ENCODE measurements around the gene COL6A1.

COL6A1 gene, protein sequence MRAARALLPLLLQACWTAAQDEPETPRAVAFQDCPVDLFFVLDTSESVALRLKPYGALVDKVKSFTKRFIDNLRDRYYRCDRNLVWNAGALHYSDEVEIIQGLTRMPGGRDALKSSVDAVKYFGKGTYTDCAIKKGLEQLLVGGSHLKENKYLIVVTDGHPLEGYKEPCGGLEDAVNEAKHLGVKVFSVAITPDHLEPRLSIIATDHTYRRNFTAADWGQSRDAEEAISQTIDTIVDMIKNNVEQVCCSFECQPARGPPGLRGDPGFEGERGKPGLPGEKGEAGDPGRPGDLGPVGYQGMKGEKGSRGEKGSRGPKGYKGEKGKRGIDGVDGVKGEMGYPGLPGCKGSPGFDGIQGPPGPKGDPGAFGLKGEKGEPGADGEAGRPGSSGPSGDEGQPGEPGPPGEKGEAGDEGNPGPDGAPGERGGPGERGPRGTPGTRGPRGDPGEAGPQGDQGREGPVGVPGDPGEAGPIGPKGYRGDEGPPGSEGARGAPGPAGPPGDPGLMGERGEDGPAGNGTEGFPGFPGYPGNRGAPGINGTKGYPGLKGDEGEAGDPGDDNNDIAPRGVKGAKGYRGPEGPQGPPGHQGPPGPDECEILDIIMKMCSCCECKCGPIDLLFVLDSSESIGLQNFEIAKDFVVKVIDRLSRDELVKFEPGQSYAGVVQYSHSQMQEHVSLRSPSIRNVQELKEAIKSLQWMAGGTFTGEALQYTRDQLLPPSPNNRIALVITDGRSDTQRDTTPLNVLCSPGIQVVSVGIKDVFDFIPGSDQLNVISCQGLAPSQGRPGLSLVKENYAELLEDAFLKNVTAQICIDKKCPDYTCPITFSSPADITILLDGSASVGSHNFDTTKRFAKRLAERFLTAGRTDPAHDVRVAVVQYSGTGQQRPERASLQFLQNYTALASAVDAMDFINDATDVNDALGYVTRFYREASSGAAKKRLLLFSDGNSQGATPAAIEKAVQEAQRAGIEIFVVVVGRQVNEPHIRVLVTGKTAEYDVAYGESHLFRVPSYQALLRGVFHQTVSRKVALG

GRCh38 chr21:45981151-45982091, at the start of gene COL6A1:
Gene COL6A1, plus strand, starts transcription at chr21:45981770. Its CDS starts 81 bp downstream, at chr21:45981851.
- peak; percentile 32 to 43 for DNase-seq (ENCODE audit: extremely low read depth in 1 of 2, low read depth in 1 of 2)

GRCh38 chr21:45932922-45933502, 48.6 kb upstream of the COL6A1 start:
- DNase-seq (ENCODE audit: extremely low read depth in 1 of 2, low read depth in 1 of 2) = no peak

DNA sequence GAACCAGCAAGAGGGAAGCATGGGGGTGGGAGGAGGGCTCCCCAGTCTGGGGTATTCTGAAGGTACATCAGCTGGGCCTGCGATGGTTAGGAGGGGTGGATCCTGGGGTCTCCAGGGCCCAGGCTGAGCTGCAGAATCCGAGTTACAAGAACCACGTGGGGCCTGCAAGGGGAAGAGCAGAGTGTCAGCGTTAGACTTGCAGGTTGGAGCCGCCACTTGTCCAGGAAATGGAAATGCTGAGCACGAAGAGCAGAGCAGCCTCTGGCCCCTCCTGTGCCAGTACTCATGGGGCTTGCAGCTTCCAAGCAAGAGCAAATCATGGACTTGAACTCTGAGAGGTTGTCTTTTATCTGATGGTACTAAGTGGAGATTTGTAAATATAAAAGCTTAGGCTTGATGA, 47.5 kb upstream of the COL6A1 start:
- DNase-seq (ENCODE audit: extremely low read depth in 1 of 2, low read depth in 1 of 2) = no peak

DNA sequence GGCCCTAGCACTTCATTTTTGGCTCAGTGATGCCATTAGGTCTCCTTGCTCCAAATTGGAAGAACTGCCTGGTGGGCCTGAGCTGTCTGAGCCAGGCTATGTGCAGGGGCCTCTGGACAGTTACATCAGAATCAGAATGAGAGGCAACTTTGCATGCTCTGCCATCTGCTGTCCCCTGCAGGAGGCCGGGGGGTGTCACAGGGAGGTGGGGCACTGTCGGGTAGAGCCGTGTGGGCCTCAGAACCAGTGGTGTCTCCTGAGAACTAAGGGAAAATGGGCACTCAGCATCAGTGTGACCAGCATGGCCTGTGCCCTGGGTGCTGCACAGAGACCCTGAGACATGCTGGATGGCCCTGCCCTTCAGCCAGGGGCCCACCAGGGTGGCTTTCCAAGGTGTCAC, 47.0 kb upstream of the COL6A1 start:
- DNase-seq (ENCODE audit: extremely low read depth in 1 of 2, low read depth in 1 of 2) = no peak

DNA sequence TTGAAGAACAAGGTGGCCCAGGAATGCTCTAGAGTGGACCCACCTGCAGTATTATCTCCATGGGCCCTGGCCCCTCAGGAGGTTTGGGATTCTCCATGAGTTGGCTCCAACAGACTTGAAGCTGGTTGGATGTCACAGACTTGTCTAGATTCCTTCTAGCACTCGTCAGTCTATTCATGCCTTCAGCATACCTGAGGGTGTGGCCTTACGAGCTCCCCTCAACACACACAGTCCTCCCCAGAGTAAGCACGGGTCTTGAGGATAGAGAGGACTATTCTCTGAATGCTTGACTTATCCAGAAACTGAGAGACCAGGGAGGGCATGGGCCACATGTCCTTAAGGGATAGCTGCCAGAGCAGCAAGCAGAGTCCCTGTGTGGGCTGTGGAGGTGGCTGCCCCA, 45.9 kb upstream of the COL6A1 start:
- no peak for DNase-seq (ENCODE audit: extremely low read depth in 1 of 2, low read depth in 1 of 2)

- no peak for DNase-seq (ENCODE audit: extremely low read depth in 1 of 2, low read depth in 1 of 2)
Measured at GRCh38 chr21:45937721-45938452, 43.7 kb upstream of the COL6A1 start.

- no peak for DNase-seq (ENCODE audit: extremely low read depth in 1 of 2, low read depth in 1 of 2)
Measured at GRCh38 chr21:45938453-45938755, 43.2 kb upstream of the COL6A1 start.

DNA sequence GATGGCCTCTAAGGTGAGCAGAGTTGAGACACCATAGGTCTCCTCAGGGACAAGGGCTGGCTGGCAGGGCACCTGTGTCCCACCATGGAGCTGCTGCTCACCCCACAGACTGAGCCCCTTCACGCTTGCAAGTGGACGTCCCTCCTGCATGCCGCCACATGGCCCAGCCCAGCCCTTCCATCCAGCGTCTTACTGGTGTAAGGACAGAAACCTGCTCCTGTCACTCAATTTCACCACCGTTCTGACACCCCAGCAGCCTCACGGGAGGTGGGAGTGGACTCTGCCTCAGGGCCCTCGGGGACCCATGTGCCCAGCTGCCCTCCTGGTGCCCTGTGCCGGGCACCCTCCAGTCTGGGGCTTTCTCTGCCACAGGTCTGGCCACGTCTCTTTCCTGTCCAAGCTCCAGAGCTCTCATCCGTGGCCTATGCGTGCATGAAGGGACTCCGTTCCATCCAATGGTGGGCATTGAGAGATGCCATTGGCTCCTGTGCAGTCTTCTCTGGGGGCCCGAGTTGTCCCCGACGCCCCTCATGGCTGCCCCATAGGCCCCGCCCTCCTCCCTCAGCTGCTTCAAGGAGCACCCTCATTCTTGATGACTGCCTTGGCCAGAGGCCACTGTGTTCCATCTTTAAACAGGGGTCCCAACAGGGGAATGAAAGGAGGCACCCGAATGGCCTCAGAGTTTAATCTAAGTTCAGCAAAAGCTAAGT, 42.6 kb upstream of the COL6A1 start:
- no peak for DNase-seq (ENCODE audit: extremely low read depth in 1 of 2, low read depth in 1 of 2)

DNA sequence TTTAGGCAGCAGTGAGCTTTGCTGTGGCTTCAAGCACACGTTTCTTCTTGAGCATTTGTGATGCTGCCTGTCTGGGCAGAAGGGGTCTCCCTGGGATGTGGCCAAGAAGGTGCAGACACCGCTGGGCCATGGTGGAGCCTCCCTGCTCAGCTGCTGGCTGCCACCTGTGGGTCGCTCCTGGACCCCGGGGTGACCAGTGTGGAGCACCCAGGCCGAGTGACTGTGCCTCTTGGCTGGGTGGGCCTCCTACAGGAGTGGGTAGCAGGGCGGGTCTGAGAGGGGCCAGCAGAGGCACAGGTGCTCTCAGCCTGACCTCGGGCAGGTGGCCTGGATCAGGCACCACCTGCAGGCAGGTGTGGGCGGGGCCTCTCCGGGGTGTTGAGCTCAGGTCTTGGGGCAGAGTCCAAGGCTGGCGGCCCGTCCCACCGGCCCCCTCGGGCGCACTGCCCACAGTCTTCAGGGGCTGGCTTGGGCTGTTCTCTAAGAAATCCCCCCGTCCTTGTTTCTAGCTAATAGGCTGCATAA, 42.0 kb upstream of the COL6A1 start:
- no peak for DNase-seq (ENCODE audit: extremely low read depth in 1 of 2, low read depth in 1 of 2)

DNA sequence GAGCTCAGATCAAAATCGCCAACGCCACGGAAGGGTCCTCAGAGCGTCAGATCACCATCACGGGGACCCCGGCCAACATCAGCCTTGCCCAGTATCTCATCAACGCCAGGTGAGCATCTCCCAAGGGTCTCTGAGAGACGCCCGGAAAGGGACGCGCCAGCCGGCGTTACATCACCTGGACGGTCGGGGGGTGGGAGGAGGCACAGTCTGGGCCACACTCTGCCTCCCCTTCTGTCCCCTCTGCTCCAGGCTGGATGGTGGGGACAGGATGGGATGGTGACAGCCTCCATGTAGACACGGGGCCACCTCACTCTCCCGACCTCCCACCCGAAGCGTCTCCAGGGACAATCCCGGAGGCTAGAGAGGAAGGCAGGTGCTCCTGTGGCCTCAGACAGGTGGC, 41.5 kb upstream of the COL6A1 start:
- no peak for DNase-seq (ENCODE audit: extremely low read depth in 1 of 2, low read depth in 1 of 2)

GRCh38 chr21:45940621-45941337, 40.8 kb upstream of the COL6A1 start:
- no peak for DNase-seq (ENCODE audit: extremely low read depth in 1 of 2, low read depth in 1 of 2)

- DNase-seq (ENCODE audit: extremely low read depth in 1 of 2, low read depth in 1 of 2) = no peak
Measured at GRCh38 chr21:45941338-45941710, 40.2 kb upstream of the COL6A1 start.

DNA sequence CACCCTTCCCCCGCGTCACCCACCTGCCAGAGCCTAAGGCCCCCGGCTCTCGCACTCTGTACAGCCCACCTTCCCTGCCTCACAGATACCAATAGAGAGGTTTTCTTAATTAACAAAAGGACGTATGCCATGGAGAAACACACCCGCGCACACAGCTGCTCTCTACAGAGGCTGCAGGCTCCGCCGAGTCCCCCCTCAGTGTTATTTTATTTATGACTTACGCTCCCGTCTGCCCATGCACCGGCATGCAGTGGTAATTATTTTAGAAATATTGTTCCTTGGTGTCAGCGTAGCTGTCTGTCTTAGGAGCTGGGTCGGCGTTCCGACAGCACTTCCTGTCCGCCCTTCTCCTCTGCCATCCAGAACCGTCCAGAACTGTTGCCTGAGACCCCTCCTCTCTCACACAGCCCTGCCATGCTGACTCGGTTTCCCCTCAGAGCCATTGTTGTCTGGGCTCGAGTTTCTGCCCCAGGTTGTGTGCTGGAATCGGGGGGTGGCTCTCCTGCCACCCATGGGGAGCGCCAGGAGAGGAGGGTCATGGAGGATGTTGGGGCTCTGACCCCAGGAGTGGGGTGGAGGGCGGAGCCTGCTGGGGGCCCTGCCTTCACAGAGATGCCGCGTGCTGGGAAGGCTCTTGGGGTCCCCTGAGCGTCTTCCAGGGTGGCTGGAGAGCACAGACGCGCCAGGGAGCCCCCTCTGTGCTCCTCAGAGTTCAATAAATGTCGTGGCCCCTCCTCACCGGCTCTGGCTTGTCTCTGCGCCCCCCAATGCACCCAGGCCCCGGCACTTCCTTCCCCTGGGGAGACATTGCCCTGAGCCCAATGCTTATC, 39.6 kb upstream of the COL6A1 start:
- no peak for DNase-seq (ENCODE audit: extremely low read depth in 1 of 2, low read depth in 1 of 2)

GRCh38 chr21:45942755-45943629, 38.6 kb upstream of the COL6A1 start:
- DNase-seq (ENCODE audit: extremely low read depth in 1 of 2, low read depth in 1 of 2) = no peak

DNA sequence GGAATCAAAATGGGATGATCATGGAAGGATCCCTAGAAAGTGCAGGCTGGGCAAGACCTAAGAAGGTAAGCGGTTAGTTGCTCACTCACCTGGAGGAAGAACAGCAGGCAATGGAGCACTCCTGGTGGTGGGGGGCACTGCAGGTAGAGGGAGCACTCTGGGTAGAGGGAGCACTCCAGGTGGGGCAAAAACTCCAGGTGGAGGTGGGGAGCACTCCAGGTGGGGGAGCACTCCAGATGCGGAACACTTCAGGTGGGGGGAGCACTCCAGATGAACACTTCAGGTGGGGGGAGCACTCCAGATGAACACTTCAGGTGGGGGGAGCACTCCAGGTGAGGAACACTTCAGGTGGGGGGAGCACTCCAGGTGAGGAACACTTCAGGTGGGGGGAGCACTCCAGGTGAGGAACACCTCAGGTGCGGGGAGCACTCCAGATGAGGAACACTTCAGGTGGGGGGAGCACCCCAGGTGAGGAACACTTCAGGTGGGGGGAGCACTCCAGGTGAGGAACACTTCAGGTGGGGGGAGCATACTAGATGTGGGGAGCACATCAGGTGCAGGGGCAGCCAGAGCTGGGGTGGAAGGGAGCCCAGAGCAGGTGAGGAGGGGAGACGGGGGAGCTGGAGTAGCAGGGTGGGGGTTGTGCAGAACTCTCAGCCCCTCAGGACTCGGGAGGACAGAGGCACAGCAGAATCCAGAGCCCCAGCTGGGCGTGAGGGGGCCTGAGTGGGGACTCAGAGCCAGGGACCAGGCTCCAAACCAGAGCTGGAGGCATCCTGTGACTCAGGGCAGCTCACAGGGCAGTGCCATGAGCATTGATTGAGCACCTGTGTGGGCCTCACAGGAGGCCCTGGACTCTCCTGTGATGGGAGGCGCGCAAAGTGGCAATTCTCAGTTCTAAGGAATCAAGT, 37.7 kb upstream of the COL6A1 start:
- DNase-seq (ENCODE audit: extremely low read depth in 1 of 2, low read depth in 1 of 2) = no peak

Measured in activated CD8-positive, alpha-beta memory T cell treated with anti-CD3 and anti-CD28 coated beads for 1 hour (primary cell).